CD4-positive, alpha-beta T cell treated with Interferon gamma for 1 hour (primary cell): Measurements from ENCODE around the gene ANXA3.

ENCODE experiments used
- DNase-seq: peaks from one replicate; pipeline ENCODE4 v3.0.0-alpha.2; 2020

The ANXA3 gene

GRCh38 chr4:78612398-78613178 lies 61.0 kb downstream of the ANXA3 start:
- peak; percentile 16 for DNase-seq

GRCh38 chr4:78613522-78614321 lies 62.2 kb downstream of the ANXA3 start:
- DNase-seq: peak; percentile 12

GRCh38 chr4:78616046-78616498 lies 64.5 kb downstream of the ANXA3 start:
- DNase-seq: no peak

GRCh38 chr4:78618436-78618835 lies 66.9 kb downstream of the ANXA3 start:
- no peak for DNase-seq

- DNase-seq: no peak
Observed at GRCh38 chr4:78621395-78621794, 69.8 kb downstream of the ANXA3 start.

GRCh38 chr4:78622253-78622979 lies 70.8 kb downstream of the ANXA3 start:
- DNase-seq: no peak

GRCh38 chr4:78624048-78624447 lies 72.5 kb downstream of the ANXA3 start:
- no peak for DNase-seq

- DNase-seq: no peak
Observed at GRCh38 chr4:78625073-78625472, 73.5 kb downstream of the ANXA3 start.

- no peak for DNase-seq
Observed at GRCh38 chr4:78627046-78627965, 75.7 kb downstream of the ANXA3 start.

- no peak for DNase-seq
Observed at GRCh38 chr4:78627966-78628678, 76.6 kb downstream of the ANXA3 start.

- no peak for DNase-seq
Observed at GRCh38 chr4:78629991-78630541, 78.5 kb downstream of the ANXA3 start.

GRCh38 chr4:78630615-78631014 lies 79.0 kb downstream of the ANXA3 start:
- DNase-seq: no peak

- no peak for DNase-seq
Observed at GRCh38 chr4:78634011-78634664, 82.6 kb downstream of the ANXA3 start.

- DNase-seq: no peak
Observed at GRCh38 chr4:78638337-78639172, 87.0 kb downstream of the ANXA3 start.

GRCh38 chr4:78640714-78641113 lies 89.1 kb downstream of the ANXA3 start:
- no peak for DNase-seq

- DNase-seq: no peak
Observed at GRCh38 chr4:78642934-78643333, 91.4 kb downstream of the ANXA3 start.

- no peak for DNase-seq
Observed at GRCh38 chr4:78644063-78644691, 92.6 kb downstream of the ANXA3 start.

- peak; percentile 63 for DNase-seq
Observed at GRCh38 chr4:78644744-78645330, 93.3 kb downstream of the ANXA3 start.
